PC-9 (cell line): ENCODE data around the gene PCSK1N.
"Not testable (repeated sequence)": the region's sequence is repeated elsewhere in the genome, so short reads cannot be mapped to it uniquely, and the experiment has no call there.

Experiments
- CTCF ChIP-seq: fragments of 200-600 bp; sonication (generic); conservative IDR thresholded peaks from 2 replicates; pipeline ENCODE4 v1.6.1; 2017; ENCODE audit warnings: mixed run types, antibody characterized with exemption, mild to moderate bottlenecking, moderate library complexity
- EZH2 ChIP-seq: fragments of 200-600 bp; sonication (generic); IDR thresholded peaks from 2 replicates; pipeline ENCODE4 v1.8.0; 2017; ENCODE audit warnings: antibody characterized with exemption, low read depth

GRCh38 chrX:48876944-48877343 lies 41.5 kb upstream of the PCSK1N start:
- TF ChIP-seq EZH2, CTCF: not testable (repeated sequence)
